ENCODE data around the gene TSPAN14. TPM values are rescaled to one million over a fixed set of nuclear protein-coding genes. Genes with fewer than 3 reads are reported as not detected.

The TSPAN14 gene
- total RNA-seq, 3 donors from 2014 or later (not counting 1 experiment from before 2014, with no cell fraction given): 126 to 180 (median 173) TPM

DNA sequence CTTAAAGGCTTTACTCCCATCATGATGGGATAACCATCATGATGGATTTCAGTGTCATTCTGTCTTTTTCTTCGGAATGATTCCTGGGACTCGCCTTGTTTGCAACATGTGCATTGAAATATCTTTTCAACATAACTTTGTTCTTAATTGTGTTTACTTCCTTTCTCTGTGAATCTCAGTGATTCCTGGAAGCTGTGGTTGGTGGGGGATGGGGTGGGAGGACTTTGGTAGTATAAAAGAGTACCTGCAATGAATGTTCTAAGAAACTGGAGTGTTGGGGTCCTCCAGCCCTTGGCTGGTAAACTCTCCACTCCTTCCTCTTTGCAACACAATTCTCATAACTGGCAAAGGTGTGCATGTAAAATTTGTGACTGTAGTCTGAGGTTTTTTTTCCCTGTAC is 72.1 kb downstream of the TSPAN14 start:
- peaks cover 54 to 55% of the 10 kb centered on the region in 2 donors for H3K4me1 Mint-ChIP-seq
- H3K9me3 ChIP-seq (ENCODE audit: control insufficient read depth, insufficient read depth, low read length): no peaks in the 10 kb centered on the region
- H3K27ac Mint-ChIP-seq: peak overlapping the region; percentile 17 to 18
- no peak overlapping the region for H3K4me3 Mint-ChIP-seq
- H3K4me3 ChIP-seq (ENCODE audit: low read length): no peak overlapping the region
- H3K36me3 Mint-ChIP-seq: no peaks in the 10 kb centered on the region
- H3K36me3 ChIP-seq (ENCODE audit: control insufficient read depth, insufficient read depth, low read length): peaks cover 3% of the 10 kb centered on the region
- H3K27me3 Mint-ChIP-seq (ENCODE audit: low read depth in 2 of 2): no peaks in the 10 kb centered on the region
- no peaks in the 10 kb centered on the region for H3K9me3 Mint-ChIP-seq
- DNase-seq (no peak), ATAC-seq (no peak)
- H3K27me3 ChIP-seq (ENCODE audit: control insufficient read depth, insufficient read depth, low read length): no peaks in the 10 kb centered on the region
- peaks cover 54% of the 10 kb centered on the region for H3K4me1 ChIP-seq (ENCODE audit: control insufficient read depth, insufficient read depth, low read length)
- H3K27ac ChIP-seq (ENCODE audit: low read length): no peak overlapping the region
- TF ChIP-seq, protein P1, sequence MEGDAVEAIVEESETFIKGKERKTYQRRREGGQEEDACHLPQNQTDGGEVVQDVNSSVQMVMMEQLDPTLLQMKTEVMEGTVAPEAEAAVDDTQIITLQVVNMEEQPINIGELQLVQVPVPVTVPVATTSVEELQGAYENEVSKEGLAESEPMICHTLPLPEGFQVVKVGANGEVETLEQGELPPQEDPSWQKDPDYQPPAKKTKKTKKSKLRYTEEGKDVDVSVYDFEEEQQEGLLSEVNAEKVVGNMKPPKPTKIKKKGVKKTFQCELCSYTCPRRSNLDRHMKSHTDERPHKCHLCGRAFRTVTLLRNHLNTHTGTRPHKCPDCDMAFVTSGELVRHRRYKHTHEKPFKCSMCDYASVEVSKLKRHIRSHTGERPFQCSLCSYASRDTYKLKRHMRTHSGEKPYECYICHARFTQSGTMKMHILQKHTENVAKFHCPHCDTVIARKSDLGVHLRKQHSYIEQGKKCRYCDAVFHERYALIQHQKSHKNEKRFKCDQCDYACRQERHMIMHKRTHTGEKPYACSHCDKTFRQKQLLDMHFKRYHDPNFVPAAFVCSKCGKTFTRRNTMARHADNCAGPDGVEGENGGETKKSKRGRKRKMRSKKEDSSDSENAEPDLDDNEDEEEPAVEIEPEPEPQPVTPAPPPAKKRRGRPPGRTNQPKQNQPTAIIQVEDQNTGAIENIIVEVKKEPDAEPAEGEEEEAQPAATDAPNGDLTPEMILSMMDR (IDR thresholded peaks at IDR 0.05): no peak
- 94% methylated on average over 2 of the region's 2 CpGs for WGBS (ENCODE audit: insufficient coverage)
- intact Hi-C loops (cut with micrococcal nuclease): no loop called here

- Mint-ChIP-seq H3K27me3 (ENCODE audit: low read depth in 2 of 2) (no peaks in the 10 kb centered on the region), H3K9me3 (no peaks in the 10 kb centered on the region), H3K36me3 (no peaks in the 10 kb centered on the region), H3K4me1 (peaks cover 56 to 59% of the 10 kb centered on the region in 2 donors), H3K27ac (peak overlapping the region; percentile 17 to 18), H3K4me3 (no peak overlapping the region)
- Histone ChIP-seq H3K9me3 (ENCODE audit: control insufficient read depth, insufficient read depth, low read length) (no peaks in the 10 kb centered on the region), H3K4me1 (ENCODE audit: control insufficient read depth, insufficient read depth, low read length) (peaks cover 54% of the 10 kb centered on the region), H3K36me3 (ENCODE audit: control insufficient read depth, insufficient read depth, low read length) (no peaks in the 10 kb centered on the region), H3K27me3 (ENCODE audit: control insufficient read depth, insufficient read depth, low read length) (no peaks in the 10 kb centered on the region), H3K4me3 (ENCODE audit: low read length) (no peak overlapping the region), H3K27ac (ENCODE audit: low read length) (no peak overlapping the region)
- WGBS (ENCODE audit: insufficient coverage): 58% methylated on average over 6 of the region's 6 CpGs
- ATAC-seq (no peak), DNase-seq (no peak)
- intact Hi-C loops (cut with micrococcal nuclease): no loop called here
- TF ChIP-seq, protein P1 (IDR thresholded peaks at IDR 0.05): no peak
Observed at GRCh38 chr10:80526742-80527141, 72.6 kb downstream of the TSPAN14 start.

DNA sequence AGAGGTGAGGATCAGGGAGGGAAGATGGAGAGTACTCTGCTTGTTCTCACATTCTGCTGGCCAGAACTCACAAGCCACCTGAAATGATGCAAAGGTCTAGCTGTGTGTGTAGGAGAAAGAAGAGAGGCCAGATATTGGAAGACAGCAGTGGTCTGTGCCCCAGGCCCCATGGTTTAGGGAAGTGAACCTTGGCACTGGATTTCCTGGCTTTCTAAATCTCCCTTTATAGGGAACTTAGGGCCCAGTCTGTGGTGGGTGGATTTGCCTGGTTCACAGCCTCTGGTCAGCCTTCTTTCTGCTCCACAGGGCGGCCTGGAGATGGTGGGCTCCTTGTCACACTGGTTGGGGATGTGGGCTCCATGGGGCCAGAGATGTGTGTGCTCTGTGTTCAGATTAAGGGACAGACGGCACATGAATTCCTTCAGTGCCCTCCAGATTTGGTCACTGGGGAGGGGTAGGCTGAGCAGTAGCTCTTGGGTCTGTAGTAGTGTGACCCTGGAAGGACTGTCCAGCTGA is 74.1 kb downstream of the TSPAN14 start:
- Histone ChIP-seq H3K4me1 (ENCODE audit: control insufficient read depth, insufficient read depth, low read length) (peaks cover 54% of the 10 kb centered on the region), H3K27me3 (ENCODE audit: control insufficient read depth, insufficient read depth, low read length) (no peaks in the 10 kb centered on the region), H3K36me3 (ENCODE audit: control insufficient read depth, insufficient read depth, low read length) (no peaks in the 10 kb centered on the region), H3K27ac (ENCODE audit: low read length) (no peak overlapping the region), H3K9me3 (ENCODE audit: control insufficient read depth, insufficient read depth, low read length) (no peaks in the 10 kb centered on the region), H3K4me3 (ENCODE audit: low read length) (no peak overlapping the region)
- Mint-ChIP-seq H3K9me3 (no peaks in the 10 kb centered on the region), H3K27ac (no peak overlapping the region), H3K36me3 (no peaks in the 10 kb centered on the region), H3K4me1 (peaks cover 56 to 60% of the 10 kb centered on the region in 2 donors), H3K27me3 (ENCODE audit: low read depth in 2 of 2) (no peaks in the 10 kb centered on the region), H3K4me3 (no peak overlapping the region)
- intact Hi-C loops (cut with micrococcal nuclease): no loop called here
- ATAC-seq: no peak
- no peak for DNase-seq
- TF ChIP-seq, protein P1 (IDR thresholded peaks at IDR 0.05): no peak
- WGBS (ENCODE audit: insufficient coverage): 76% methylated on average over 2 of the region's 2 CpGs

- WGBS (ENCODE audit: insufficient coverage): 78% methylated on average over 6 of the region's 6 CpGs
- Mint-ChIP-seq H3K4me3 (no peak overlapping the region), H3K27ac (peak overlapping the region in 1 of 2 donors; percentile 19), H3K36me3 (no peaks in the 10 kb centered on the region), H3K27me3 (ENCODE audit: low read depth in 2 of 2) (no peaks in the 10 kb centered on the region), H3K4me1 (peaks cover 51 to 53% of the 10 kb centered on the region in 2 donors), H3K9me3 (no peaks in the 10 kb centered on the region)
- Histone ChIP-seq H3K9me3 (ENCODE audit: control insufficient read depth, insufficient read depth, low read length) (no peaks in the 10 kb centered on the region), H3K36me3 (ENCODE audit: control insufficient read depth, insufficient read depth, low read length) (no peaks in the 10 kb centered on the region), H3K4me1 (ENCODE audit: control insufficient read depth, insufficient read depth, low read length) (peaks cover 49% of the 10 kb centered on the region), H3K27me3 (ENCODE audit: control insufficient read depth, insufficient read depth, low read length) (no peaks in the 10 kb centered on the region), H3K27ac (ENCODE audit: low read length) (no peak overlapping the region), H3K4me3 (ENCODE audit: low read length) (no peak overlapping the region)
- TF ChIP-seq, protein P1 (IDR thresholded peaks at IDR 0.05): no peak
- DNase-seq (no peak), ATAC-seq (no peak)
- intact Hi-C loops (cut with micrococcal nuclease): no loop called here
Observed at GRCh38 chr10:80528901-80529300, 74.8 kb downstream of the TSPAN14 start.
